Measurements from ENCODE around the gene C1orf53.
A peak's percentile ranks its signal among the peaks of the same experiment; 100 is the strongest.
"Not testable (repeated sequence)": the region's sequence is repeated elsewhere in the genome, so short reads cannot be mapped to it uniquely, and the experiment has no call there.

The C1orf53 gene

DNA sequence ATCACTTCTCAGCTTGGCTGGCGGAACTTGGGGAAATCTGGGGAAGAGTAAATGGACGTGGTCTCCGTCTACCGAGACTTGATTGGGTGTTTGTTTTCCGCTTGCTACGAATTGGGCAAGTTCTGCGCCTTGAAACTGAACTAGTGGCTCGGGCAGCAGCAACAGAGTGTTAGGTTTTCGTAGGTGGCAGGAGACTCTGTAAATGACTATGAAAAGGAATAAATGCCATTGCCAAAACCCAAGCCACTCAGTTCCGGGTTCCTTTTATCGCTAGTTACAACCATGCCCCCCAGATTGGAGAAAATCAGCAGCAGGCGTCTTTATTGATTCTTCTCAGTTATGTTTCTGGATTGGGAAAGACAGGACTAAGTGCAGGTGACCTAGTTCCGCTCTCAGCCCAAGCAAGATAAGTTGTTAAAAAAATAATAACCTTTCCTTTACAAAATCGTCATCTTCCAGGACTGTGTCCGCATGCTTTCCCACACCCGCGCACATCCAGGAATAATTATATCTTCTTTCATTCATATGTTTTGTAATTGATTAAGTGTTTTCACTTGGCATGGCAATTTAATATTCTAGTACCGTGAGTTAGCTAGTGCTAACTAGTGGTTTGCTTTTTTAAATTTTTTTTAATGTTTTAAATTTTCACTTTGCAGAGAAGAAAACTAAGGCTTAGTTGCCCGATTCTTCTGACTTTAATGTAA, 18.1 kb downstream of the C1orf53 start:
- DNase-seq, result no peak

DNA sequence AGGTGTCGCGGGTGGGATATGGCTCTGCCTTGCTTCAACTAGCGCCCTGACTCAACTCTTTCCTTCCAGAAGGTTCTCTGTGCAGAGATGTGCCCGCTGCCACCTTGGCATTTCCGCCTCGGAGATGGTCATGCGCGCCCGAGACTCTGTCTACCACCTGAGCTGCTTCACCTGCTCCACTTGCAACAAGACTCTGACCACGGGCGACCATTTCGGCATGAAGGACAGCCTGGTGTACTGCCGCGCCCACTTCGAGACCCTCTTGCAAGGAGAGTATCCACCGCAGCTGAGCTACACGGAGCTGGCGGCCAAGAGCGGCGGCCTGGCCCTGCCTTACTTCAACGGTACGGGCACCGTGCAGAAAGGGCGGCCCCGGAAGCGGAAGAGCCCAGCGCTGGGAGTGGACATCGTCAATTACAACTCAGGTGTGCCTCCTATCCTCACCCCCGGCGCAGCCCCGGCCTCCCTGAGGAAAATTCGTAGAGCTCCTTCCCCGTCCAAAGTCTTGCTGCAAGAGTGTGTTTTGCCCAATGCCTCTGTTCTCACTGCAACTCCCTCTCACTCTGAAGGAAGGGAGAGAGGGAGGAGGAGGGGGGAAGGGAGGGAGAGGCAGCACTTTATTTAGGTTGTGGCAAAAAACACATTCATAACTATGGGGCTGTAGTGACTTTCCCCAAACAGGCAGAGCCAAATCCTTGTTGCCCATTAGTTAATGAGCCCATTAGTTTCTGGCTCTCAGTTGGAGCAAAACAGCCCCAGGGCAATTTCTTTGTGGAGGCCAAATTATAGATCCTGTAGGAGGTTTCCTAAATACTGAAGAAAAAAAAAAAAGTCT, 19.0 kb downstream of the C1orf53 start:
- DNase-seq, result no peak

DNA sequence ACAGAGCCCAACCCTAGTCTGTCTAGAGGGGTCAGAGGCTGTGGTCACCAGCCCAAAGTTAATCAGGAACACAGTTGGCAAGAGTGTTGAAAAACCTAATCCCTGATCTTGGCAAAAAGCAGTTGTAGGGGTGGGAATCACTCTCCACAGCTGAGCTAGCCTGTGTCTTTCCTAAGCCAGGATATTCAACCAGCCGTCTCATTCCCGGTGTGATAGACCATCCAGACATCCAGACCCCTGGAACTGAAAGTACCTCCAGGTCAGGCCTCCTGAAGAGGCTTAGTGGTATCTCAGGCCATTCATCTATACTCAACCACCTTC, 19.6 kb downstream of the C1orf53 start:
- no peak for DNase-seq

DNA sequence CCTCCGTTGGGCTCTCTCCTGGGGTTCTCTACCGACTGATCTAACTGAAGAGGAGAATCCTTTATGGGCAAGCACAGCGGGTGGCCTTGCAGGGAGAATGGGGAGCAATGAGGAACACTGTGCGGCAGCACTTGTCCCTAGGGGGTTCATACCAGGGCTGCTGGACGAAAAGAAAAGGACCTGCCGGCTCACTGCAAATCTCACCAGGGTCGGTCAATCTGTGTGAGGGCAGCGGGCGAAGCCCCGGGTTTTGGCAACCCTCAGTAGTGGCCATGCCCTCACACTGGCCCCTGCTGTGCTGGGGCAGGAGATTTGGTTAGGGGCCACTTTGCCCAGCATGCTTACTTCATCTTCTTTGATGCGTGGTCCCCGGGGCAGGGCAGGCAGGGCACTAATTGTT, 20.6 kb downstream of the C1orf53 start:
- DNase-seq, result no peak

DNA sequence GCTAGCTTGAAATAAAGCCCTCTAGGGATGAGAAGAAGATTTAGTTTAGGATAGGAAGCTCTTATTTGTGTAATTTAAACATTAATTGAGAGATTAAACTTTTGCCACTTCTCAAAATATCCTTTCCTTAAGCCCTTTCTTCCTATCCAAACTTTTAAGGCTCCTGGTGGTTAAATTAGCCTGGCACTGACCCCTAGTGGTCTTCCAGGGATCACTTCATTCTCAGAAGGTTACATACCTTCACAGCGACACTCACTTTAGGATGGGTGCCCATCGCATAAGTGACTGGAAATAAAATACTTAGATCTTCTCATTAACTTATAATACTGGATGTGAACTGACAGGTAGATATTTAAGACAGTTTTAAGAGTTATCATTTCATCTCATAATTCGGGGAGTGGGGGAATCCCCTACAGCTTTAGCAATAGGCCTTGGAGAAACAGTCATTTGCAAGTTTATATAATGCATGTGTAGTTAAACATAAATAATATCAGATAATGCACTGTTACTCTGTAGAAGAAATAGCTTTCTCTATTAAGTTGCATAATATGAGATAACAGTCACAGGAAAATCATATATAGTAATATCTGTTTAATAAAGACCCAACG, 22.2 kb downstream of the C1orf53 start:
- DNase-seq, result peak in 3 of 51 donors; percentile 18 to 25 (median 23)

DNA sequence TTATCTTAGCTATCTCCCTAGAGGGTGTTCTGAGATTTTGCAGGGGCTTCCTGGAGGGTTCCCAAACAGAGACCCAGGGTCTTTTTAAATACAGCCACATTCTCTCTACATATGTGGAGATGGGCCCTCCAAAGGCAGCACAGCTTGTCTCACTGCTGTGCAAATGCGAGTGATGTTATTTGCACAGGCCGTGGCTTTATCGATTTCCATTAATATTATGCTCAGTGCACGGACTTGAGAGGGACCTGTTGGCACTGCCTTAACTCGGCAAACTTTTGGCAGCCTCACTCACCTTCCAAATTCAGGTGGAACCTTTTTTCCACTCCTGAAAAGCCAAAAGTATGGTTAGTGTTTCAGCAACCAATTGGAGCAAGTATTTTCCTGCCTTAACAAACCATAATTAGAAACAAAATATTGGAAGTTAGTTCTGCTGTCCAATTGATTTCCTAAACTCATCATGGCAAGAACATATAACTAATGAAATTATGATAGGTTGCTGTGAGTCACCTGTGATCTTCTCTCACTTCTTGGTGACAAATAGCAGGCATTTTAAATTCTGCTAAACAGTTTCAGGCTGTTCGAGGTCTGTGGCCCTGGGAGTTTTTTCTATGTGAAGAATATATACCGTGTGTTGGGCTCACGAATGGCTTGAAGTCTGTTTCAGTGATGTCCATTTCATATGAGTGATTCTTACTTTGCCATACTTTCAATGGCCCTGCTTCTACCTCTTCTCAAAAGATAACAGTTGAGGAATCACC, 25.7 kb downstream of the C1orf53 start:
- no peak for DNase-seq

DNA sequence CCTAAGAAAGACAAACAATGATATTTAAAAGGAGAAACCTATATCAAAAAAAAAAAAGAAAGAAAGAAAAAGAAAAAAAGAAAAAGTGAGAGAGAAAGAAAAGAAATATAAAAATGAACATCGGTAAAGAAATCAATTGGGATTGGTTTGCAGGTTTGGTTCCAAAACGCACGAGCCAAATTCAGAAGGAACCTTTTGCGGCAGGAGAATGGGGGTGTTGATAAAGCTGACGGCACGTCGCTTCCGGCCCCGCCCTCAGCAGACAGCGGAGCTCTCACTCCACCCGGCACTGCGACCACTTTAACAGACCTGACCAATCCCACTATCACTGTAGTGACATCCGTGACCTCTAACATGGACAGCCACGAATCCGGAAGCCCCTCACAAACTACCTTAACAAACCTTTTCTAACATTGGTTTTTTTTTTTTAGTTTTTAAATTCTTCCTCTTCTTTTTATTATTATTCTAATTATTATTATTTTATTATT, 26.5 kb downstream of the C1orf53 start:
- DNase-seq, result no peak

DNA sequence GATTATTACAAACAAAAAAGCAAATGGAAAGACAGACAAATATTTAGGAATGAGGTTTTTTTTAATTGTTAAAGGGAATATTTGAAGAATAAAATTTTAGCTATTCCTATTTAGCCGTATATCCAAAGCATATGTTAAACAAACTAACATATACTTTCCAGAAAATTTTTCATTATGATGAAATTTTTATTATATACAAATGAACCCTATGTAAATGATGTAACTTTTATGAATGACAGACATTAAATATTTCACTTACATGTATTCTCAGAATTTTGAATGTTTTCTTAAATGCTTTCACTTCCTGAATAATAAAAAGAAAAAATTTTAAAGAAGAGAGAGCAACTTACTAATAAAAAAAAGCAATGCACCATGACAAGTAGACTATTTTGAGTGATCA, 30.6 kb downstream of the C1orf53 start:
- no peak for DNase-seq

DNA sequence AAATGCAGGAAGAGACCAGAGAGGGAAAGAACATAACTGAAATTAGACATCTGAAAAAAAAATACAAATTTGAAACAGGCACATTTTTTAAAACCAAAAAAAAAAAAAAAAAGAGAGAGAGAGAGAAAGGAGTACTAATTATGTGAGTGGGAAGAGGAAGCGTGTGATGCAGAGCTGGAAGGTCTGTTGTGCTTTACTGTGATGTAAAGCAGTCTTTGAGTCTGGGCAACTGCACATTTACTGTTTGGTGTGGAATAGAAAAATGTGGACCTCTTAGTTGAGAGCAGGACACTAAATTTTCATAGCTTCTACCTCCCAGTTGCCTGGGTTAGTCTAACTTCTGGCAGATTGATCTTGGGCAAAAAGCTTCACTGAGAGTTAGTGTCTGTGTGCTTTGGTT, 31.2 kb downstream of the C1orf53 start:
- DNase-seq, result no peak

DNA sequence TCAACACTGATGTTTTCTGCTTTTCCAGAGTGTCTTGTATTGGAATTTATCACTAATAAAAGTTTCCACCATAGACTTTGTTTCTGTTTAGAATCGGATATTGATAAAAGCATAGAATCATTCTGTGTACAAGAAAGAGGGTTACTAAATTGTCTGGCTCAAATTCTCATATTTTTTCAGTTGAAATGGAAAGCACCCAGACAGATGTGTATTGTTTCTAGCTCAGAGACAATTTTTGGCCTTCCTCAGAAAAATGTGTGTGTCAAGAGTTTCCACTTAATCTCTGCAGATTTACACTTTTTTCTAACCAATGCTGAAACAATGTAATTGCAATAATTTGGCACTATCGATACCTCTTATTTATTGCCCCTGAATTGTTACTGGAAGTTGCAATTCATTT, 35.0 kb downstream of the C1orf53 start:
- DNase-seq, result no peak

DNA sequence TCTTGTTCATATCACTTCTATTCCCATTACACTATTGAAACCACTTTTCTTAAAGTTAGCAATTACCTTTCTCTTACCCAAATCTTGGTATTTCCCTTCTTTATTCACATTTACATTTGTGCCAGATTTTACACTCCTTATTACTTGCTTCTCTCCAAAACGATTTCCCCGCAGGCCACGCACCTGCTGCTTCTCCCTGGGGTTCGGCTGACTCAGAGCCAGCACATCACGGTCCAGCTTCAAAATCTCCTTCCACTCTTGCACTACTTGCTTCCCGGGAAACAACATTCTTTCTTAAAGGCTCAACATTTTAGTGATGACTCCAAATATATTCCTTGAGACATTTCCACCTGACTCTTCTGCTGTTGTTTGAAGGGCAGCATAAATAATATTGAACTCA, 35.5 kb downstream of the C1orf53 start:
- DNase-seq, result no peak

DNA sequence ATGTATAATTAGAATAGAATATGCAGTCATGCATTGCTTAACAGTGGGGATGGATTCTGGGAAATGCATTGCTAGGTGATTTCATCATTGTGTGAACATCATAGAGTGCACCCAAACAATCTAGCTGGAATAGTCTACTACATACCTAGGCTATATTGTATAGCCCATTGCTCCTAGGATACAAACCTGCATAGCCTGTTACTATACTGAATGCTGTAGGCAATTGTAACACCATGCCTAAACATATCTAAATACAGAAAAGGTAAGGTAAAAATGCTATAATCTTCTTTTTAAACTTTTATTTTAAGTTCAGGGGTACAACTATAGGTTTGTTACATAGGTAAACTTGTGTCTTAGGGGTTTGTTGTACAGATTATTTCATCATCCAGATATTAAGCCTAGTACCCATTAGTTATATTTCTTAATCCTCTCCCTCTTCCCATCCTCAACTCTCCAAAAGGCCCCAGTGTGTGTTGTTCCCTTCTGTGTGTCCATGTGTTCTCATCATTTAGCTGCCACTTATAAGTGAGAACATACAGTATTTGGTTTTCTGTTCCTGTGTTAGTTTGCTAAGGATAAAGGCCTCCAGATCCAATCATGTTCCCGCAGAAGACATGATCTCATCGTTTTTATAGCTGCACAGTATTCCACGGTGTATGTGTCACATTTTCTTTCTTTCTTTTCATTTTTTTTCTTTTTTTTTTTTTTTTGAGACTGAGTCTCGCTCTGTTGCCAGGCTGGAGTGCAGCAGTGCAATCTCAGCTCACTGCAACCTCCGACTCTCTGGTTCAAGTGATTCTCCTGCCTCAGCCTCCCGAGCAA, 36.9 kb downstream of the C1orf53 start:
- DNase-seq, result not testable (repeated sequence)

DNA sequence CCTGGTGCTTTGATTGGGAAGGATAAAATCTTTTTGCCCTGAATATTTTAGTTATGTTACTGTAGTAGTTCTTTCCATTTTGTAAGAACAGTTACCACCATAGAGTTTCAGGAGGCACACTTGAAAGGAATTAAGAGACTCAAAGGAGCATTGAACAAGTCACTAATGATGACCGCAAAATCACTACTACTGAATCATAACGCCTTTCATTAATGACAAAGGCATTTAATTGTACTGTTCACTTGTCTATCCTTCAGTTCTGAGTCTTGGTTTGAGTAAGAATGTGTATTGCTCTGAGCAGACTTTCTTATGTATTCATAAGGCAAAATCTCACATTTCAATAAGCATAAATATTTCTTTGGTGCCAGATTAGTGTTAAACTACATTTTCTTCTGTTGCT, 39.6 kb downstream of the C1orf53 start:
- DNase-seq, result no peak

DNA sequence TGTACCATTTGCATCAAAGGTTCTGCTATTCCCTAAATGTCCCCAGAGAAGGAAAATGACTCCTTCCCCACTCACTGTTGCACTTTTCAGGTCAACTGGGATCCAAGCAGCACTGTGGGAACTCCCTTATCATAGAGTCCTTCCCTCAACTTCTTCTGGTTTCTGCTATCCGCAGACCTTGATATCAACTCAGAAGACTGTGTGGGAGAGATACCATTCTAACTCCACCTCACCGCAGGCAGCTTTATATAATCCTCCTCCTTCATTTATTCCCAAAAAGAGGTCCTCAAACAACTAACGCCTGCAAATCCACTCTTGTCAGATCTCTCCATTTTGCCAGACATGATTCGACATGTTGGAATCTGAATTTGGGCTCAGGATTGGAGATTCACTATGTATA, 42.1 kb downstream of the C1orf53 start:
- DNase-seq, result no peak

DNA sequence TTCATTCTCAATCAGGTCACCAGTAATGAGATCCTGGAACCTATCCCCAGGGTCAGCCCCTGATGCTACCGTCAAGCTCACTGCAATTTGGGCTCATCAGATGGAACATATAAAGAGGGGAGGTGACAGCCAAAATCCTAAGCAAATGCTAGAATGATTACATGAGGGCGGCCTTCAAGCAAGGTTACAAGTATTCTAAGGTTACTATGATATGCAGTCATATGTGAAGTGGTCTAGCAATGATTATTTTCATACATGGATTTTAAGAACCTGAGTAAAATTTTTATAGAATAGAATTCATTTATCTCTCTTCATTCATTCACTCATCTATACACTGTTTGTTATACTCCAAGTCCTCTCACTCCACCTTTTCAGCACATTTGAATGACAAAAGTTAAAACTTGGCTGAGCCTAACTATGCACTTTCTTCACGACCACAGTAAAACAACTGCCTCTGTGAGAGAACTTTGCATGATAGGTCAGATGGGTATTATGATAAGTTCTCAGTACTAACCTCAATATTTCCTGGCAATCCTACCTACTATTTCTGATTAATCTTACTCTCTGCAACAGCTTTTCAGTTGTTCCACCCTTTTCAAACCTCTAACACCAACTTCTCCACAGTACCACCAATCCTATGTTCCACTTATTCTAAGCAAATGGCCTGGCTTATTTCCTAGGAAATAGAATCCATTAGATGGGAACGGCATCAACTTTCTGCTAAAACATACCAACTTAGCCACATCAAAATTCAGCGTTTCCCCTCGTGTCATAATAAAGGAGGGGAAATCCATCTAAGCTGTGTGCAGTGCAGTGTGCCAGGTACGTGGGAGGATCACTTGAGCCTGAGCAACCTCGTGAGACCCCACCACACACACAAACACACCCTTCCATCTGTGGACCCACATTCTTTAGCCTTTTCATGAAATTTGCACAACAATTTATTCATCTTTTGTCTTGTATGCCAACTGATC, 46.8 kb downstream of the C1orf53 start:
- no peak for DNase-seq

DNA sequence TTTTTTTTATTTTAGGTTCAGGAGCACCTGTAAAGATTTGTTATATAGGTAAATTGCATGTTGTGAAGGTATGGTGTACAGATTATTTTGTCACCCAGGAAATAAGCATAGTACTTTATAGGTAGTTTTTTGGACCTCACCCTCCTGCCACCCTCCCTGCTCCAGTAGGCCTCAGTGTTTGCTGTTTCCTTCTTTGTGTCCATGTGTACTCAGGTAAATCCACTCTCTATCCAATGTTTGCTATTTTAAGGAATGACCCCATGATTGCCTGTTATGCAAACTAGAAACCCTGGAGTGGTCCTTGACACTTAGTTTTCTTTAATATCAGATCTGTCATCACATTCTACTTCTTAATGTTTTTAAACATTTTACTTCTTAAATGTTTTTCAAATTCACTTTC, 48.7 kb downstream of the C1orf53 start:
- no peak for DNase-seq

DNA sequence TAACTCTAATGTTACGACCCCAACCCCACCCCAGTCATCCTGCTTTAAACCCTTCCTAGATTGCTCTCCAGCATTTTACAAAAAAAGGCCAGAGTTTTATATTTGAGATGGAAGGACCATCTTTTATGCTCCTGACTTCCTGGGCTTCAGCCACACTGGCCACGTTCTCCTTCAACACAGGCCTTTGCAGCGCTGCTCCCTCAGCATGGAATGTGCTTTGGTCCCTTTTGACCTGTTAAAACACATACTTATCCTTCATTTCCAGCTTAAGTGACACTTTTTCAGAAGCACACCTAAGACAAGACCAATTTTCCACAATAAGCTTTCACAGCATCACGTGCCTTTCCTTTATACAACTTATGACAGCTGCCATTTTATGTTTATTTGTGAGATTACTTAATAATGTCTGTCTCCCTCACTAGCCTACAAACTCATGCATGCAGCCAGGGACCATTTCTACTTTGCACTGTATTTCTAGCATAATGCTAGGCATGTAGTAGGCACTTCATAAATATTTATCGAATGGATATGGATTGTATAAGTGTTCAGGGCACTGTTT, 49.3 kb downstream of the C1orf53 start:
- DNase-seq, result no peak

DNA sequence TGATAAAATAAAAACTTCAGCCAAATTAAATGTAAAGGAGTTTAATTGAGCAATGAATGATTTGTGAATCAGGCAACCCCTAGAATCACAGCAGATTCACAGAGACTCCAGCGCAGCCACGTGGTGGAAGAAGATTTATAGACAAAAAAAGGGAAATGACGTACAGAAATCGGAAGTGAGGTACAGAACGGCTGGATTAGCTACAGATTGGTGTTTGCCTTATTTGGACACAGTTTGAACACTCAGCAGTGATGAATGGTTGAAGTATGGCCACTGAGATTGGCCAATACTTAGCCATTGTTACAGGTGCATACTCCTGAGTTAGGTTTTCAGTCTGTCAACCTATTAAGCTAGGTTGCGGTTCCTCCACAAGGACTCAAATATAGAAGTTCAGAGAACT, 51.0 kb downstream of the C1orf53 start:
- DNase-seq, result not testable (repeated sequence)

DNA sequence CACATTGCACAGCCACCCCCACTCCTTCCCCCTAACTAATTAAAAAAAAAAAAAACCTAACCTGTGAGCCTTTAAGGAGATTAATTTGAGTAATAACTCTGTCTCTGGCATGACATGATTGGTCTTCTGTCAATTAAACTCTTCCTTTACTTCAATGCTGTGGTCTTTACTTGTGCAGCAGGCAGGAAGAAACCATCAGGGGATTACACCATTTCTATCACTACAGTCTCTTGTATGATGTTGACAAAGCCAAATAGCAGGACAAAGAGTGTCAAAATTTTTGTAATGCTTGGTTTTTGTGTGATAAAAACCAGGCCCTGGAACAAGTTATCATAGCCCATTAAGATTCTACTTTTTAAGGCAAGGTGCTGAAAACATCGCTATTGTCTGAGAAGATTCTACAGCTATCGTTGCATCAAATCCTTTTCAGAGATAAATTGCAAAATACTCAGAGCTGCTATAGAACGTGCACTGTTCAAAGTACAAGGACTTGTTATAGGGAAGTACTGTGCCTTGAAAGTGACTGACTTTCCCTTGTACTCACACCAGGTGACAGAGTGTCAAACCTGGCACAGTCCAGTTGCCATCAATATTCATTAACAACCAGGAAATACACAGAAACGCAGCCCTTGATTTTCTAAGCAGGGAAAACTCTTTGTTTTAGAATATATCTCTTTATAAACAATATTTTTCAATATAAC, 52.4 kb downstream of the C1orf53 start:
- no peak for DNase-seq

Measured in hypothalamus (tissue), 51 donors.